GM19397 (cell line): ENCODE measurements around the gene SHISA6.
"Not testable (repeated sequence)": the region's sequence is repeated elsewhere in the genome, so short reads cannot be mapped to it uniquely, and the experiment has no call there.

Source experiments
- ATAC-seq: cut with Tn5 transposase; IDR thresholded peaks from one replicate; pipeline ENCODE4 v1.9.1; 2021; ENCODE audit warnings: mild to moderate bottlenecking, moderate library complexity; ENCODE audit not compliant: unreplicated experiment

SHISA6 gene

GRCh38 chr17:11301874-11302273 is 60.9 kb downstream of the SHISA6 start:
- not testable (repeated sequence) for ATAC-seq

GRCh38 chr17:11302401-11303186 is 61.6 kb downstream of the SHISA6 start:
- no peak for ATAC-seq

- ATAC-seq: no peak
These were observed 62.9 kb downstream of the SHISA6 start for GRCh38 chr17:11303773-11304394.

GRCh38 chr17:11304568-11304967 is 63.6 kb downstream of the SHISA6 start:
- ATAC-seq: no peak

- ATAC-seq: no peak
These were observed 64.5 kb downstream of the SHISA6 start for GRCh38 chr17:11305524-11305923.

- ATAC-seq: no peak
These were observed 67.5 kb downstream of the SHISA6 start for GRCh38 chr17:11308531-11308930.

GRCh38 chr17:11309033-11309432 is 68.0 kb downstream of the SHISA6 start:
- ATAC-seq: no peak

GRCh38 chr17:11309850-11310249 is 68.8 kb downstream of the SHISA6 start:
- ATAC-seq: no peak

- ATAC-seq: not testable (repeated sequence)
These were observed 75.4 kb downstream of the SHISA6 start for GRCh38 chr17:11316451-11316850.

GRCh38 chr17:11318207-11318606 is 77.2 kb downstream of the SHISA6 start:
- ATAC-seq: no peak

GRCh38 chr17:11319894-11320293 is 78.9 kb downstream of the SHISA6 start:
- ATAC-seq: no peak

GRCh38 chr17:11324021-11324420 is 83.0 kb downstream of the SHISA6 start:
- ATAC-seq: no peak

GRCh38 chr17:11324846-11325420 is 83.9 kb downstream of the SHISA6 start:
- no peak for ATAC-seq

GRCh38 chr17:11326492-11326891 is 85.5 kb downstream of the SHISA6 start:
- ATAC-seq: no peak

GRCh38 chr17:11328770-11329169 is 87.8 kb downstream of the SHISA6 start:
- no peak for ATAC-seq

GRCh38 chr17:11330006-11330405 is 89.0 kb downstream of the SHISA6 start:
- ATAC-seq: no peak

GRCh38 chr17:11330826-11331225 is 89.8 kb downstream of the SHISA6 start:
- ATAC-seq: no peak

GRCh38 chr17:11331547-11332513 is 90.8 kb downstream of the SHISA6 start:
- no peak for ATAC-seq

GRCh38 chr17:11332706-11333105 is 91.7 kb downstream of the SHISA6 start:
- ATAC-seq: no peak

- no peak for ATAC-seq
These were observed 93.5 kb downstream of the SHISA6 start for GRCh38 chr17:11334493-11334892.

- ATAC-seq: no peak
These were observed 95.3 kb downstream of the SHISA6 start for GRCh38 chr17:11336290-11336689.
